ENCODE data around the gene CDH13.

The CDH13 gene

DNA sequence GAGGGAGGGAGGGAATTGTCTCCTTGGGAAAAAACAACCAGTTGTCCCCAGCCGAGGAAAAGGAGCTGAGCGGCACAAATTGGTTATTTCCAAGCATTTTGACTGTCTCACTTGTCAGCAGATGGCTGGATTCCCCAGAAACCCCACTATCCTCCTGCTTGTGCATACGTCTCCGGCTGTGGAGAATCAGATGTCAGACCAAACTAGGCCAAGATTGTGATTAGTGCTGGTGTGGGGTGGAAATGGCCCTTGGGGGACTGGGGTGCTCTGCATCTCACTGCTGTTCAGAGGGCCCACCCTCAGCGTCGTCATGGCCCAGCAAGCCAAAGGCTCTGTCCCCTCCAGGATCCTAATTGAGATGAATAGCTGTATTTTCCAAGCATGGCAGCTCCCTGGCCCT, 1049.3 kb downstream of the CDH13 start:
- intact Hi-C loops (cut with micrococcal nuclease), result no loop called here
- Mint-ChIP-seq H3K27ac (no peak overlapping the region), H3K9me3 (no peaks in the 10 kb centered on the region), H3K4me1 (ENCODE audit: low read depth) (no peaks in the 10 kb centered on the region), H3K27me3 (peaks cover 5% of the 10 kb centered on the region), H3K36me3 (ENCODE audit: low read depth) (no peaks in the 10 kb centered on the region), H3K4me3 (no peak overlapping the region)

GRCh38 chr16:83680980-83681379, 1054.2 kb downstream of the CDH13 start:
- Mint-ChIP-seq H3K36me3 (ENCODE audit: low read depth) (no peaks in the 10 kb centered on the region), H3K9me3 (no peaks in the 10 kb centered on the region), H3K4me1 (ENCODE audit: low read depth) (no peaks in the 10 kb centered on the region), H3K27ac (no peak overlapping the region), H3K4me3 (no peak overlapping the region), H3K27me3 (peaks cover 22% of the 10 kb centered on the region)
- intact Hi-C loops (cut with micrococcal nuclease), result no loop called here

GRCh38 chr16:83681381-83681956, 1054.7 kb downstream of the CDH13 start:
- Mint-ChIP-seq H3K36me3 (ENCODE audit: low read depth) (no peaks in the 10 kb centered on the region), H3K27ac (no peak overlapping the region), H3K4me3 (no peak overlapping the region), H3K4me1 (ENCODE audit: low read depth) (no peaks in the 10 kb centered on the region), H3K27me3 (peaks cover 22% of the 10 kb centered on the region), H3K9me3 (no peaks in the 10 kb centered on the region)
- intact Hi-C loops (cut with micrococcal nuclease), result no loop called here

- H3K36me3 Mint-ChIP-seq (ENCODE audit: low read depth), result no peaks in the 10 kb centered on the region
- no peak overlapping the region for H3K4me3 Mint-ChIP-seq
- no peaks in the 10 kb centered on the region for H3K4me1 Mint-ChIP-seq (ENCODE audit: low read depth)
- no peak overlapping the region for H3K27ac Mint-ChIP-seq
- H3K9me3 Mint-ChIP-seq, result no peaks in the 10 kb centered on the region
- H3K27me3 Mint-ChIP-seq, result peaks cover 22% of the 10 kb centered on the region
- intact Hi-C loops (cut with micrococcal nuclease), result no loop called here
Measured at GRCh38 chr16:83682116-83682867, 1055.5 kb downstream of the CDH13 start.

DNA sequence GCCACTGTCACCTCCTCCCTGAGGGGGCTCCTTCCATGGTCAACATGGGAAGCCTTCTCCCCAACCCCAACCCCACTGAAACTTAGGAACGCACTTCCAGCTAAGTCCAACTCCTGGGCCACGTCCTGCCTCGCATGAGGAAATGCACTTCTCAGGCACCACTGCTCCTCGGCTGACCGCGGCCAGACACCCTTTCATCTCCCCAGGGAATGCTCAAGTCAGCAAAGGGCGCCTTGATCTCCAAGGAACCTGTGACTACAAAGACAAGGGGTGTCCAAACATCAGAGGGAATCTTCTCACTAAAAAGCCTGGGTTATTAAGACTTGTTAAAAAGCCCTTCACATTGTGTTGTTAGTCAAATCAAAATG, 1056.1 kb downstream of the CDH13 start:
- peaks cover 22% of the 10 kb centered on the region for H3K27me3 Mint-ChIP-seq
- intact Hi-C loops (cut with micrococcal nuclease), result no loop called here
- H3K4me3 Mint-ChIP-seq, result no peak overlapping the region
- H3K27ac Mint-ChIP-seq, result no peak overlapping the region
- H3K9me3 Mint-ChIP-seq, result no peaks in the 10 kb centered on the region
- no peaks in the 10 kb centered on the region for H3K4me1 Mint-ChIP-seq (ENCODE audit: low read depth)
- no peaks in the 10 kb centered on the region for H3K36me3 Mint-ChIP-seq (ENCODE audit: low read depth)

DNA sequence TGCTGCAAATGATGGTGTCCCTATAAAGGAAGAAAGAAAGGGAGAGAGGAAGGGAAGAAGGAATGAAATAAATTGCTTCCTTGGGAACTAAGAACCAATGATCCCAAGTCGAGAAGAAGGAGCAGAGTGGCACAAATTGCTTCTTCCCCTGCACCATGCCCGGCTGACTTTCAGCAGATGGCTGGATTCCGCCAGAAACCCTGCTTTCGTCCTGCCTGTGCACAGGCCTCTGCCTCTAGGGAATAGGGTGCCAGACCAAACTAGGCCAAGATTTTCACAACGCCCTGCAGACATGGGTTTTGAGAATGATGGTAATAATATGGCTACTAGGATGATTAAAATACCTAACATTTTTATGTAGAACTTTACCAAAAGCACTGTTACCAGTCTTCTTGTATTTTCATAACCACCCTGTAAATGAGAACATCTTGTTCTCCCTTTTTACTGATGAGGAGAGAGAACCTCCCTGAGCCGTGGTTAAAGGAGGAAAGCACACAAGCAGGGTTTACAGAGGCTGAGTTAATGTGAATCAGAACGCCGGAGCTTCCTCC, 1058.9 kb downstream of the CDH13 start:
- Mint-ChIP-seq H3K4me3 (no peak overlapping the region), H3K27me3 (peaks cover 19% of the 10 kb centered on the region), H3K9me3 (no peaks in the 10 kb centered on the region), H3K36me3 (ENCODE audit: low read depth) (no peaks in the 10 kb centered on the region), H3K27ac (no peak overlapping the region), H3K4me1 (ENCODE audit: low read depth) (peaks cover 13% of the 10 kb centered on the region)
- intact Hi-C loops (cut with micrococcal nuclease), result no loop called here

DNA sequence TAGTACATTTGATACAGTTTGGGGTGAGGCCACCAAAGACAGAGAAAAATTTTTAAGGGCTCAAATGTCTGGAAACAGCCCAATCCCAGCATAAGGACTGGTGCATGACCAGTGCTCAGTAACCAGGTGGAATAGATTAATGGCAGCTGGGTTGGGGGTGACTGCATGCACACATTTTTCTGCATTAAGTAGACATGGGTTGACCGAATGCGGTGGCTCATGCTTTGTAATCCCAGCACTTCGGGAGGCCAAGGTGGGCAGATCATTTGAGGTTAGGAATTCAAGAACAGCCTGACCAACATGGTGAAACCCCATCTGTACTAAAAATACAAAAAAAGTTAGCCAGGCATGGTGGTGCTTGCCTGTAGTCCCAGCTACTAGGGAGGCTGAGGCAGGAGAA, 1060.0 kb downstream of the CDH13 start:
- Mint-ChIP-seq H3K36me3 (ENCODE audit: low read depth) (no peaks in the 10 kb centered on the region), H3K4me3 (no peak overlapping the region), H3K27ac (no peak overlapping the region), H3K4me1 (ENCODE audit: low read depth) (peaks cover 22% of the 10 kb centered on the region), H3K9me3 (no peaks in the 10 kb centered on the region), H3K27me3 (peaks cover 14% of the 10 kb centered on the region)
- intact Hi-C loops (cut with micrococcal nuclease), result no loop called here

DNA sequence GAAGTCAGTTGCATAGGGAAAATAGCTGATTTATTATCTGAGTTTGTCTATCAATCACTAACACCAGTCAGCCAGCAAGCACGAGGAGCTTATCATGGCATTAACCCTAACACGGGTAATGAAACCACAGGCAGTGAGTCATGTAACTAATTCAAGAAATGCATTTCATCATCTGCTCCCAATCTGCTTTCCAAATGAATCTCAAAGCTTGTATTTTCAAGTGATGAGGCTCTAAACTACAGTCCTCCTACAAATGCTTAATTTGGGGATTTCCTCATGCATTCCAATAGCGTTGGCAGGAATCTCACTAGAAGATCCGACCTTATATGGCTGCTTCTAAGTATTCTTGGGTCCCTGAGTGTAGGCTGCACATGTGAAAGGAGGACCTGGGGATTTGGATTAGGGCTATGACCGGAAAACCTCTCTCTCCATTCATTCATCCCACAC, 1062.6 kb downstream of the CDH13 start:
- Mint-ChIP-seq H3K4me1 (ENCODE audit: low read depth) (peaks cover 30% of the 10 kb centered on the region), H3K9me3 (no peaks in the 10 kb centered on the region), H3K4me3 (no peak overlapping the region), H3K27ac (no peak overlapping the region), H3K36me3 (ENCODE audit: low read depth) (no peaks in the 10 kb centered on the region), H3K27me3 (peaks cover 17% of the 10 kb centered on the region)
- intact Hi-C loops (cut with micrococcal nuclease), result no loop called here

DNA sequence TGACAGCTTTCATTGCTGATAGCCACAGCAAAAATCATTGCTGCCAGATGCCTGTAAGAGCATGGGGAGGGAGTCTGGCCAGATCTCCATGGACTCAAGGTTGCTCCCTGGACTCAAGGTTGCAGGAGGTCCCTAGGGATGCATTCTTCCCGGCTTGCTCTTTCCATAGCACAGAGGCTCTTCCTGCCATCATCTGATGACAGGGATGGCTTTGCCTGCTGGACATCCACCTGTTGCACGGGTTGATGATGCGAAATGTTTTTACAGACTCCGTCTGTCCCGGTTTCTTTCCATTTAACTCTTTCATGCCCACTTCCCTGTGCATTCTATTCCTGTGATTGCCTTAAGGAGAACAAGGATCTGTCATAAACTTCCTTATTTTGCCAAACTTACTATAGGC, 1065.5 kb downstream of the CDH13 start:
- Mint-ChIP-seq H3K4me3 (no peak overlapping the region), H3K27me3 (peaks cover 28% of the 10 kb centered on the region), H3K36me3 (ENCODE audit: low read depth) (no peaks in the 10 kb centered on the region), H3K9me3 (no peaks in the 10 kb centered on the region), H3K27ac (no peak overlapping the region), H3K4me1 (ENCODE audit: low read depth) (peaks cover 30% of the 10 kb centered on the region)
- intact Hi-C loops (cut with micrococcal nuclease), result no loop called here

GRCh38 chr16:83698964-83699363, 1072.2 kb downstream of the CDH13 start:
- no peak overlapping the region for H3K27ac Mint-ChIP-seq
- H3K36me3 Mint-ChIP-seq (ENCODE audit: low read depth), result no peaks in the 10 kb centered on the region
- no peaks in the 10 kb centered on the region for H3K9me3 Mint-ChIP-seq
- no peaks in the 10 kb centered on the region for H3K4me1 Mint-ChIP-seq (ENCODE audit: low read depth)
- peaks cover 19% of the 10 kb centered on the region for H3K27me3 Mint-ChIP-seq
- no peak overlapping the region for H3K4me3 Mint-ChIP-seq
- intact Hi-C loops (cut with micrococcal nuclease), result no loop called here

GRCh38 chr16:83699817-83700216, 1073.0 kb downstream of the CDH13 start:
- H3K4me1 Mint-ChIP-seq (ENCODE audit: low read depth), result no peaks in the 10 kb centered on the region
- H3K27me3 Mint-ChIP-seq, result peaks cover 16% of the 10 kb centered on the region
- no peak overlapping the region for H3K27ac Mint-ChIP-seq
- H3K4me3 Mint-ChIP-seq, result no peak overlapping the region
- intact Hi-C loops (cut with micrococcal nuclease), result no loop called here
- H3K36me3 Mint-ChIP-seq (ENCODE audit: low read depth), result no peaks in the 10 kb centered on the region
- no peaks in the 10 kb centered on the region for H3K9me3 Mint-ChIP-seq

GRCh38 chr16:83700918-83701317, 1074.1 kb downstream of the CDH13 start:
- Mint-ChIP-seq H3K9me3 (no peaks in the 10 kb centered on the region), H3K27me3 (peaks cover 13% of the 10 kb centered on the region), H3K27ac (no peak overlapping the region), H3K36me3 (ENCODE audit: low read depth) (no peaks in the 10 kb centered on the region), H3K4me3 (no peak overlapping the region), H3K4me1 (ENCODE audit: low read depth) (no peaks in the 10 kb centered on the region)
- intact Hi-C loops (cut with micrococcal nuclease), result no loop called here

DNA sequence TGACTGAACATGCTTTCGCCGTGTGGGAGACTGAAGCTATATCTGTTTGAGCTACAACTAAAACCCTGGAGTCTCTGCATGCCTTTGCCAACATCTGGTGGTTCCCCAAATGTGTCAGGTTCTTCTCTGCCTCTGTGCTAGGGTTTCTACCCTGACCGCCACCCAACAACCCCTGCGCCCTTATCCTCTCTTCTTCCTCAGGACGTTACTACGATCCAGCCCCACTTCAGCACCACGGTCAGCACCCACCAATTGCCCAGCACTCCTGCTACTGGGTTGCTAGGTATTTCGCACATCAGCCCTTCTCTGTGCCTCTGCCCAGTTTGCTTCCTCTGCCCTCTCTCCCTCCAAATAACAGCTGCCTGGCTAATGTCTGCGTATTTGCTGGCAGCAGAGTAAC, 1074.7 kb downstream of the CDH13 start:
- Mint-ChIP-seq H3K27ac (no peak overlapping the region), H3K4me3 (no peak overlapping the region), H3K36me3 (ENCODE audit: low read depth) (no peaks in the 10 kb centered on the region), H3K9me3 (no peaks in the 10 kb centered on the region), H3K27me3 (peaks cover 11% of the 10 kb centered on the region), H3K4me1 (ENCODE audit: low read depth) (no peaks in the 10 kb centered on the region)
- intact Hi-C loops (cut with micrococcal nuclease), result no loop called here

- Mint-ChIP-seq H3K27ac (no peak overlapping the region), H3K27me3 (peaks cover 6% of the 10 kb centered on the region), H3K4me3 (no peak overlapping the region), H3K4me1 (ENCODE audit: low read depth) (no peaks in the 10 kb centered on the region), H3K9me3 (no peaks in the 10 kb centered on the region), H3K36me3 (ENCODE audit: low read depth) (no peaks in the 10 kb centered on the region)
- intact Hi-C loops (cut with micrococcal nuclease), result no loop called here
Measured at GRCh38 chr16:83704656-83705055, 1077.9 kb downstream of the CDH13 start.

GRCh38 chr16:83705856-83706255, 1079.1 kb downstream of the CDH13 start:
- H3K36me3 Mint-ChIP-seq (ENCODE audit: low read depth), result no peaks in the 10 kb centered on the region
- H3K27ac Mint-ChIP-seq, result no peak overlapping the region
- H3K4me1 Mint-ChIP-seq (ENCODE audit: low read depth), result no peaks in the 10 kb centered on the region
- no peaks in the 10 kb centered on the region for H3K9me3 Mint-ChIP-seq
- intact Hi-C loops (cut with micrococcal nuclease), result no loop called here
- no peak overlapping the region for H3K4me3 Mint-ChIP-seq
- peaks cover 6% of the 10 kb centered on the region for H3K27me3 Mint-ChIP-seq
